ENCODE results near the gene MARCHF3.
"Not testable (repeated sequence)": the region's sequence is repeated elsewhere in the genome, so short reads cannot be mapped to it uniquely, and the experiment has no call there.

The MARCHF3 gene

GRCh38 chr5:126947146-126948010 lies 83.0 kb downstream of the MARCHF3 start:
- Histone ChIP-seq H3K27me3 (no peaks in the 10 kb centered on the region), H3K4me3 (no peak overlapping the region), H3K27ac (no peak overlapping the region), H3K36me3 (no peaks in the 10 kb centered on the region), H3K9me3 (no peaks in the 10 kb centered on the region), H3K4me1 (no peaks in the 10 kb centered on the region)
- DNase-seq, result no peak
- intact Hi-C loops (cut with DNase I; ENCODE audit: low total_unique reads), result no loop called here
- TF ChIP-seq, protein P1, sequence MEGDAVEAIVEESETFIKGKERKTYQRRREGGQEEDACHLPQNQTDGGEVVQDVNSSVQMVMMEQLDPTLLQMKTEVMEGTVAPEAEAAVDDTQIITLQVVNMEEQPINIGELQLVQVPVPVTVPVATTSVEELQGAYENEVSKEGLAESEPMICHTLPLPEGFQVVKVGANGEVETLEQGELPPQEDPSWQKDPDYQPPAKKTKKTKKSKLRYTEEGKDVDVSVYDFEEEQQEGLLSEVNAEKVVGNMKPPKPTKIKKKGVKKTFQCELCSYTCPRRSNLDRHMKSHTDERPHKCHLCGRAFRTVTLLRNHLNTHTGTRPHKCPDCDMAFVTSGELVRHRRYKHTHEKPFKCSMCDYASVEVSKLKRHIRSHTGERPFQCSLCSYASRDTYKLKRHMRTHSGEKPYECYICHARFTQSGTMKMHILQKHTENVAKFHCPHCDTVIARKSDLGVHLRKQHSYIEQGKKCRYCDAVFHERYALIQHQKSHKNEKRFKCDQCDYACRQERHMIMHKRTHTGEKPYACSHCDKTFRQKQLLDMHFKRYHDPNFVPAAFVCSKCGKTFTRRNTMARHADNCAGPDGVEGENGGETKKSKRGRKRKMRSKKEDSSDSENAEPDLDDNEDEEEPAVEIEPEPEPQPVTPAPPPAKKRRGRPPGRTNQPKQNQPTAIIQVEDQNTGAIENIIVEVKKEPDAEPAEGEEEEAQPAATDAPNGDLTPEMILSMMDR (IDR thresholded peaks at IDR 0.05), result no peak

GRCh38 chr5:126942908-126943307 lies 87.5 kb downstream of the MARCHF3 start:
- intact Hi-C loops (cut with DNase I; ENCODE audit: low total_unique reads); H3K27ac ChIP-seq; H3K4me1 ChIP-seq; DNase-seq; H3K4me3 ChIP-seq; H3K36me3 ChIP-seq; H3K9me3 ChIP-seq; H3K27me3 ChIP-seq: not testable (repeated sequence)

DNA sequence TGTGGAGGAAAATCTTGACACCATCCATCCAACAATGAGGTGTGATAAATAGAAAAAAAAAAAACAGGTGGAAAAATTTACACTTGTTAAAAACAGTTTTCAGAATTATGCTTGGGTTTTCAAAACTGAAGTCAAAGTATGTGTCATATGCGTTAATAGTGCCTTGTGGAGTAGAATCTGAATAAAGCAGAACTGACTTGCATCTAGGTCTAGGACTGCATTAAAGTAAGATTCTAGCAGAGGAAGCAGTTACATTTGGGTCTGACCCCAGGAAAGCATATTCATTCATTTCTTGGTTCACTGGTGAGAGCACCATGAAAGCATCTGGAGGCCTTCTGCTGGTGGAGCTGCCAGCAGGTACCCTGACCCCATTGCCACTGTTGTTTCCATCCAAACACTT lies 89.0 kb downstream of the MARCHF3 start:
- H3K36me3 ChIP-seq, result no peaks in the 10 kb centered on the region
- no peaks in the 10 kb centered on the region for H3K27me3 ChIP-seq
- no peak overlapping the region for H3K4me3 ChIP-seq
- no peaks in the 10 kb centered on the region for H3K4me1 ChIP-seq
- TF ChIP-seq, protein P1 (IDR thresholded peaks at IDR 0.05), result no peak
- no peaks in the 10 kb centered on the region for H3K9me3 ChIP-seq
- intact Hi-C loops (cut with DNase I; ENCODE audit: low total_unique reads), result no loop called here
- H3K27ac ChIP-seq, result no peak overlapping the region
- no peak for DNase-seq

DNA sequence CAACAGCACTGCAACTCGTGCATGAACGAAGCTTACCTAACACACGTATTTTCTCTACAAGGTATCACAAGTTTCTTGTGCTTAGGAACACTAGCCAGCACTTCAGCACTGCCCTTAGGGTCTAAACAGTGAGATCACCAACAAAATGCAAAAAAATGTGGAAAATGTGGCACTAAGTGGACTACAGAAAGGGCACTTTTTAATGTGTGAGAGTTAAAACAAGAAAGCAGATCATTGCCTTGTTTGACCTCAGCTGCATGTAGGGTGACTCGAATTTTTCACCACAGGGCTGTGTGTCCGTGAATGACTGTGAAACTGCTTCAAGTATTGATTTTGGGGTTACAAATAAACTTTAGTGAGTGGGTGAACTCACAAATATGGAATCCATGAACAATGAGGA lies 90.5 kb downstream of the MARCHF3 start:
- H3K4me1 ChIP-seq, result no peaks in the 10 kb centered on the region
- intact Hi-C loops (cut with DNase I; ENCODE audit: low total_unique reads), result no loop called here

GRCh38 chr5:126938466-126938865 lies 91.9 kb downstream of the MARCHF3 start:
- Histone ChIP-seq H3K27ac (no peak overlapping the region), H3K27me3 (no peaks in the 10 kb centered on the region), H3K4me3 (no peak overlapping the region), H3K36me3 (no peaks in the 10 kb centered on the region), H3K9me3 (no peaks in the 10 kb centered on the region), H3K4me1 (no peaks in the 10 kb centered on the region)
- TF ChIP-seq, protein P1 (IDR thresholded peaks at IDR 0.05), result no peak
- intact Hi-C loops (cut with DNase I; ENCODE audit: low total_unique reads), result no loop called here
- DNase-seq, result no peak

More for the DNA sequence above, 90.5 kb downstream of the MARCHF3 start:
- H3K27me3 ChIP-seq, result no peaks in the 10 kb centered on the region
- H3K9me3 ChIP-seq, result no peaks in the 10 kb centered on the region
- H3K4me3 ChIP-seq, result no peak overlapping the region
- H3K27ac ChIP-seq, result no peak overlapping the region
- DNase-seq, result no peak
- no peaks in the 10 kb centered on the region for H3K36me3 ChIP-seq
- TF ChIP-seq, protein P1 (IDR thresholded peaks at IDR 0.05), result no peak

- no peaks in the 10 kb centered on the region for H3K36me3 ChIP-seq
- DNase-seq, result no peak
- no peaks in the 10 kb centered on the region for H3K27me3 ChIP-seq
- intact Hi-C loops (cut with DNase I; ENCODE audit: low total_unique reads), result no loop called here
- no peaks in the 10 kb centered on the region for H3K4me1 ChIP-seq
- TF ChIP-seq, protein P1 (IDR thresholded peaks at IDR 0.05), result no peak
- H3K4me3 ChIP-seq, result no peak overlapping the region
- H3K9me3 ChIP-seq, result no peaks in the 10 kb centered on the region
- no peak overlapping the region for H3K27ac ChIP-seq
Observed at GRCh38 chr5:126937771-126938170, 92.6 kb downstream of the MARCHF3 start.

All from tibial artery (tissue), 4 donors.